Putamen (tissue), 1 donor: ENCODE measurements around the gene MFRP.
"Not testable (repeated sequence)": the region's sequence is repeated elsewhere in the genome, so short reads cannot be mapped to it uniquely, and the experiment has no call there.

Source experiments
- DNase-seq: peaks from one replicate; pipeline ENCODE4 v3.0.0-alpha.2; 2016; ENCODE audit warnings: low spot score

The MFRP gene

DNA sequence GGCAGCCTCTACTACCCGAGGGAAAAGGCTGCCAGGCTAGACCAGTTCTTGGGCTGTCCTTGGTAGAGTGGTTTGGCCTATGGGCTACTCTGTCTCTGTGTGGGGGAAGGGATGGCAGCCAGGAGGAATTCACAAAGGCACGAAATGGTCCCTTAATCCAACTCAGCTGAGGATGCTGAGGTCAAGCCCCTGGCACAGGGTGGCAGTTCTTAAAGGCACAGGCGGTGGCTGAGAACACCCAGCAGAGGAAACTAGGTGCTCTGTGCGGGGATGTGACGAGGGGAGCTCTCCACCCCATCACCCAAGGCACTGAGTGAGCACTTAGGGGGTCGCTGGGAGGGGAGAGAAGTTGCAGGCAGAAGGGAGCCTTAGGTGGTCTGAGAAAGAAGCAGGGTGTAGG is at the start of gene MFRP:
MFRP (minus strand) TSS at position 101 of the 400 bp plus-strand sequence. CDS start 192 bp downstream, outside the sequence.
- no peak for DNase-seq

DNA sequence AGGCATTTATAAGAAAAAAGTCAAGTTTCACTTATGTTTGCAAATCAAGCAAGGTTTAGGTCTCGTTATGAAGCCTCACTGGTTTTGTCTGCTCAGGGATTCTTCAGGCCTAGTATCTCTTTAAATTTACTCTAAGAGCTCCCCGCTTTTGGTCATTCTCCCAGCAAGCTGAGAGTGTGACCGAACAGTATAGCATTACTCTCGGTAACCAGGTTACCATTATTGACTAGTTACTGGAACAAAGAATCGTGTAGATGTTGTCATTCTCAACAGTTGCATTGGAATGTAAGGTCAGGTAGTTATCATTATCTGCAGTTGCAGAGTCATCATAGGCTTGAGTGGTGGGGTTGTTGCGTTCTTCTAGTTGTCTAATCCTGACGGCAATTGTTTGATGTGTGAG is 44.8 kb upstream of the MFRP start:
- DNase-seq: no peak

DNA sequence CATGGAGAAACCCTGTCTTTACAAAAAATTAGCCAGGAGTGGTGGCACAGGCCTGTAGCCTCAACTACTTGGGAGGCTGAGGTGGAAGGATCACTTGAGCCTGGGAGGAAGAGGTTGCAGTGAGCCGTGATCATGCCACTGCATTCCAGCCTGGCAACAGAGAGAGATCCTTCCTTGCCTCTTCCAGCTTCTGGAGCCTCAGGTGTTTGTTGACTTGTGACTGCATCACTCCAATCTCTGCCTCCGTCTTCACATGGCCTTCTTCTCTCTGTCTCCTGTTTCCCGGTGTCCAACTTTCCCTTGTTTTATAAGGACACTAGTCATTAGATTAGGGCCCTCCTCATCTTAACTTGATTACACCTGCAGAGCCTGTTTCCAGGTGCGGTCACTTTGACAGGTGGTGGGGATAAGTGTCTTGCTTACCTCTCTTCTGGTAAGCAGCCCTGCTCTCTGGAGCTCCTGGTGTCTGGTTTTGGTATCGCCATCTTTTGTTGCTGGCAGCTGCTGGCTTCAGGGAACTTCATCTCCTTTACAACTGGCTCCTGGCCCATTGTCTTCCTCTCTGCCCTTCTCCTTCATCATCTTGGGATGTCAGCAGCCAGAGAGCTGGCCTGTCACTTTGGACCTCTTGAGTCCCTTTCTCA is 43.2 kb upstream of the MFRP start:
- no peak for DNase-seq

DNA sequence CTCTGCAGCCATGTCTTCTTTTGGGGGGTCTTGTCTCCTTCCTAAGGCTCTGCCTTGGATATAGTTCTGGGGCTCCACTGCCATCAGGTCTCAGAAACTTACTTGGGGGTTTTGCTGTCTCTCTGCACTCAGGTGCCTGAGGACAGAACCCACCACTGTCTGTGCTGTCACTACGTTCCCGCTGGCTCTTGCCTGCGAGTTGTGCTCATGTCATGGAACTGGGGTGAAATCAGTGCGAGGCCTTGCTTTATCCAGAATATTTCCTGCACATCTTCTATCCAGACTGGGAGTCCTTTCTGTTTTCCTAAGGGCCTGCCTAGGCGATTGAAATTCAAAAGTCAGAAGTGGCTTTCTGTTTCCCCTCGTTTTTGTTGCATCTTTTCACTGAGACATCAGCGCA is 41.6 kb upstream of the MFRP start:
- no peak for DNase-seq

DNA sequence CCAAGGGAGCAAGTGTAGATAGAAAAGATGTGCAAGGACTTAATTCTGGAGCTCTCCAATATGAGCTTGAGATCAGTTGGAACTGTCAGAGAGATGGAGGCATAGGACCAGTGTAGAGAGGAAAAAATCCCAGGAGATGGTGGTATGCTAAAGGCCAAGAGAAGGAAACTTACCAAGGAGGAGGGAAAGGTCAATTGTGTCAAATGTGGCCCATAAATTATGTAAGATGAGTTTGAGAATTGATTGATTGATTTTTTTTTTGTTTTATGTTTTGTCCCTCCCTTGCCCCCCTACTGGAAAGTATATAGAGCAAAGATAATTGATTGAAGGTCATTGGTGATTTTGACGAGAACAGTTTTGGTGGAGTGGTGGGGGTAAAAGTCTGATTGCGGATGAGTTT is 37.8 kb upstream of the MFRP start:
- no peak for DNase-seq

DNA sequence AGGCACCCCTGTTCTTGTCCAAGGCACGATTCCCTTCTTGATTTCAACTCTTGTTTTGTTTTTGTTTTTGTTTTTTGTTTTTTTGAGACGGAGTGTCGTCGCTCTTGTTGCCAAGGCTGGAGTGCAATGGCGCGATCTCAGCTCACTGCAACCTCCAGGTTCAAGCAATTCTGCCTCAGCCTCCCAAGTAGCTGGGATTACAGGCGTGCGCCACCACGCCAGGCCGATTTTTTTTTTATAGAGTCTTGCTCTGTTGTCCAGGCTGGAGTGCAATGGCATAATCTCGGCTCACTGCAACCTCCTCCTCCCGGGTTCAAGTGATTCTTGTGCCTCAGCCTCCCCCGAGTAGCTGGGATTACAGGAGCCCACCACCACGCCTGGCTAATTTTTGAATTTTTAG is 36.0 kb upstream of the MFRP start:
- DNase-seq: not testable (repeated sequence)

DNA sequence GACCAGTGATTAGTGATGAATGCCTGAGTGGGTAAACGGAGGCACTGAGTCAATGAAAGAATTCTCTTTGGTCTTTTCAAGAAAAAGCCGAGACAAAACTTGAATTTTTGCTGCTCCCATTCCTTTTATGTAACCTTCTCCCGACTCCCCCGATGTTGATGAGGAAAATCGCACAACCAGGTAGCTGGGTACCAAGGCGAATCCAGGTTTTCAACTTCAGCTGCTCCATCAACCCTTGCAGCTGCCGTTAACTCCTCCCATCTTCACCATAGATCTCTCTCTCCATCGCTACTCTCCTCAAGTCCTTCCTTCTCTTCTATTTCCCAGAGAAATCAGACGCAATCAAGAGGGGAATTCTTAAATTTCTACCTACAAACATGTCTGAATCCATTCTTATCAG is 35.6 kb upstream of the MFRP start:
- no peak for DNase-seq

- DNase-seq: peak; percentile 97
Measured at GRCh38 chr11:119381181-119381988, 34.9 kb upstream of the MFRP start, which contains the start of gene USP2. Gene USP2 (minus strand): TSS chr11:119381690. CDS start chr11:119373480, 8,210 bp downstream.

DNA sequence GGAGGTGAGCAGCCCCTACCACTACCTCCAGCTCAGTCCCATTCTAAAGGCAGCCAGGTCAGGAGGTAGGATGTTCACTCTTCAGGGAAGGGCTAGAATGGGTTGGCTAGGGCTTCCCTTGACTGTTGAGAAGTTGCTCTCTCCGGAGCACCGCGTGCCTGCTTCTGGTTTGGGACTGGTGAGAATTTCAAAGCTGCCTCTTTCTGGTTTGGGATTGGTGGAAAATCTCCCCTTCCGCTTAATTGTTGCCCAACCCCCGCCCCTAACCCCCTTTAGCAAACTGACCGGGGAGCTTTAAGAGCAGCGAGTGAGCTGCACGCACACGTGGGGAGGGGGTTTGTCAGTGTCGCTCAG is 34.3 kb upstream of the MFRP start:
- DNase-seq: no peak

- DNase-seq: no peak
Measured at GRCh38 chr11:119380160-119380826, 33.8 kb upstream of the MFRP start.

DNA sequence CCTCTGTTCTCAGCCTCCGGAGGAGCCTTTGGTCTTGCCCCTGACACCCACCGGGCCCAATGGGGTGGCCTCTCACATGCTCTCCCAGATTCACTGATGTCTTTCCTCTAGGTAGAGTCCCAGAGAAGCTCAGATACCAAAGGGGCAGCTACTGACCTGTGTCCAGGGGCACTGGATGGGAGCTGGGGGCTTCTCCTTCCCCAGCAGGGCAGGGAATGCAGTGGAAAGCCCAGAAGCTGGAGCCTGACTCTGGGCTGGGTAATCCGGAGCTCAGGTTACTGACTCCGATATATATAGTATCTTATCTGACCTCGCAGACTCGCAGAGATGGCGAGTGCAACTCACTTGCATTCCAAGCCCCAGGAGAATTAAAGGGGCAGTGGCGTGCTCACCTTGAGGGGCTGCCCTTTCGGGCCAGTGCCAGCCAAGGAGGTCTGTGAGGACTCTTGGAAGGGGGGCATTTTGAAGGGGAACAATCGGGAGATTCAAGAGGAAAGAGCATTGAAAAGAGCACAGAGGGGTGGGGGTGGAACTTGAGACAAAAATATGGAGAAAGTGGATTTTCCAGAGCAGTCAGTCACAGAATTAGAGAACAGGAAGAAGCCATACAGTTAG is 32.5 kb upstream of the MFRP start:
- DNase-seq: no peak

DNA sequence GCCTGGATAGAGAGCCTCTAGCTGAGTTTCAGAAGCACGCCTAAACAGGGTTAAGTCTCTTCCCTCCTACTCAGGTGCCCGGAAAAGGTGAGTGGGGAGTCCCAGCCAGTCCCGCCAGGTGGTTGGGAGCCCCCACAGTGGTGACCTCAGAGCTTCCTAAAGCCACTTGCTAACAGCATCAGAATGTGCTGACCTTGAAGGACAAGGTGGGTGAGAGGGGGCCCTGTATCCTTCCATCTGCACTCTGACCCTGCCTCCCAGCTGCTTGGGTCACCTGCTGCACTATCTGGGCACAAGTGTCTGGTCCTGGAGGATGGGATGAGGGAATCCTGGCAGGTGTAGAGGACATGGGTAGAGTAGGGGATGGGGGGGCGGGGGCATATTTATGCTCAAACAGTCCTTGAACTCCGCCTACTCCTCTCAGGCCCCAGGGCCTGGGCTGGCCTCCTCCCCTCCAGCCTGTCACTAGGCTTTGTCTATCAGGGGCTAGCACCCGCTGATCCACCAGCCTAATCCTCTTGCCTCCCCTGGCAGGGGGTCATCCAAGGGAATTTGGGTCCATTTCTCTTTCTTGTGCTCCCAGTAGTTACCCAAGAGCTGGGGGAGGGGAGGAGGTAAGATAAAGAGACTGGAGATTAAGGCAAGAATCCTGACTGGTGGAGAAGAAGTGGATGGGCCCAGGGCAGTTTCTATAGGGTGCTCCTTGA is 31.6 kb upstream of the MFRP start:
- no peak for DNase-seq

DNA sequence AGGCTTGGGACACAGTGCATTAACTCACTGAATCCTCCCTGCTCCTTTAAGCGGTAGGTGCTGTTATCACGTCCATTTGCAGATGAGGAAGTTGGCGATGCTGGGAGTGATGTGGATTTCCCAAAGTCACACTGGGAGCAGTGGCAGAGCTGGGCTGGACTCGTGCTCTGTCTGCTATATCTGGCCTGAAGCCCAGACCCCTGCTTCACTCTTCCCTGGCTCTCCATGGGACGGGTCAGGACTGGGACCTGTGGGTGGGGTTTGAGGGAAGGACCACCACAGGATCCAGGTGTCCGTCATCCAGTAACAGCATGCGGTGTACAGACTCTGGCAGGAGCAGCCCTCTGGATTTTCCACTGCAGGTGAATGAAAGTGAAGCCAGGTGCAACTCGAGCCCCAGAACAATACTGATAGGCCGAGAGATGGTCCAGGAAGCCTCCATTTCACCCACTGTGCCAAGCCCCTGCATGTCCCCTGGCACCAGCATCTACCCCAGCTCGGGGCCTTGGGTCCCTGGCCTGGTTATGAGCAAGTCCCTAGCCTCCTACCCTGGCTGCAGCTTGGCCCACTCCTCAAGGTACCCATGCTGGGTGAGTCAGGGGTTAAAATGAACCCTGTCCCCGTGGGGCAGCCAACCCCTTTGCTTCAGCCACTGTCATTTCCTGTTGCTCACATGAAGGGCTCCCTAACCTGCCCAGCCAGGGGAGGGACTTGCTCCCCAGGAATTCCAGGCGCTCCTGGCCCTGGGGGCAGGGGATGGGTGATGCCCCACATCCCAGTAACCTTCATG is 30.8 kb upstream of the MFRP start:
- DNase-seq: no peak

DNA sequence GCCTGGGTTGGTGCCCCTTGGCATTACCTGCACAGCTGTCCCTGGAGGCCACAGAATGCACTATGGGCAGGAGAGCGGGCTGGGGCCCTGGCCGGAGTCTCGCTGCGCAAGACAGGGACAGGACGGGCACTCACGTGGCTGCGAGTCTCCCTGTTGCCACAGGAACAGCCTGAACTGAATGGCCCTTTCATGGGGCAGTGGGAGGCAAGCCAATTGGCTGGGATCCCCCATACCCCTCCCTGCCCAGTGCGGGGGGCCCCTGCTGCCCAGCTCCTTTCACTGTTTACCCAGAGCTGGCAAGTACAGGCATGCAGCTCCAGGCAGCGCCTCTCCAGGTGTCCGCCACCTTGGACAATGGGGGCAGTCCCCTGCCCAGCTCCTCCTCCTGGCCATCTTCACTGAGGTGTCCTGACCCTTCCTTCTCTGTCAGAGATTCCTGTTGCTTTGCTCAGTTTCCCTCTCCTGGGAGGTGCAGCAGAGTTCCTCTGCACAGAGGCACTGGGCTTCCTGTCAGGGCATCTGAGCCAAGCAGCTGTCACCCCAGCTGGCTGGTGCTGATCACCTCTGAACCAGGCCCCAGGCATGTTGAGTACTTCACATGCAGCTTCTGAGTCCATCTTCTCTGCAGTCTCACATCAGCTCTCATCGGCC is 29.8 kb upstream of the MFRP start:
- peak; percentile 96 for DNase-seq

DNA sequence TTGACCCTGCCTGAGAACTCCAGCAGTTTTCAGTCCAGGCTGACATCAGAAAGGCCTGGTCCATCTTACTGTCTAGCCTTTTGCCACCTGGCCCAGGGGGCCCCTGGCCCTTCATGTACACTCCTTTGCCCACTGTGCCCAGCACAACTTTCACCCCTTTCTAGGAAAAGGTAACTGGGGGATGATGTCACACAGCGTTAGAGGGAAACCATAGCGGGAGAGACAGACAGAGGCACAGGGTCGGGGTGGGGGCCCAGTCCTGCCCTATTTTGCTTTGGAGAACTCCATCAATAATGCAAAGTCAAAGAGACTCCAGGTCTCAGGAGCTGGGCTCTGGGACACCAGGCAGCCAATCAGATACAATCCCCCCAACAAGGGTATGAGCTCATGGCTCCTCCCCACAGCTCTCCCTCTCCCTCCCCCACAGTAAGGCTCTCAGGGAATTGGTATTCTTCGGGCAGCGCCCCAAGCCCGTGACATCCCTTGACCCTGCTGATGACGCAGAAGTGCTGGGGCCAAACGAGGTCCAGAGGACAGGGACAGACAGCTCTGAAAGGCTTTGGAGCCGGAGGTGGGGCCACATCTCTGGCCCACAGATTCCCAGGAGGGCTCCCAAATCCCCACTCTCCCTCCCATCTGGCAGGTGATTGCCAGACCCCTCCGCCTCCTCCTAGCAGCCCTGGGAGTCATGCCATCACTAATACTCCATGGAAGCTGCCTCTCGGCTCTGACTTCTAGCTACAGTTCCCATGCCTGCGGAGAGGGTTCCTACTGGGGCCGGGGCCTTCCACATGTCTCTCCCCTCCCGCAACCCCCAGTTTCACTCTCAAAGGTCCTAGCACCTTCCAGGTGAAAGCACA is 29.1 kb upstream of the MFRP start:
- peak; percentile 92 for DNase-seq

GRCh38 chr11:119374632-119375336 is 28.3 kb upstream of the MFRP start:
- DNase-seq: peak; percentile 85

- DNase-seq: peak; percentile 89
Measured at GRCh38 chr11:119373921-119374631, 27.6 kb upstream of the MFRP start.
